Measurements from ENCODE around the gene MKI67.

DNA sequence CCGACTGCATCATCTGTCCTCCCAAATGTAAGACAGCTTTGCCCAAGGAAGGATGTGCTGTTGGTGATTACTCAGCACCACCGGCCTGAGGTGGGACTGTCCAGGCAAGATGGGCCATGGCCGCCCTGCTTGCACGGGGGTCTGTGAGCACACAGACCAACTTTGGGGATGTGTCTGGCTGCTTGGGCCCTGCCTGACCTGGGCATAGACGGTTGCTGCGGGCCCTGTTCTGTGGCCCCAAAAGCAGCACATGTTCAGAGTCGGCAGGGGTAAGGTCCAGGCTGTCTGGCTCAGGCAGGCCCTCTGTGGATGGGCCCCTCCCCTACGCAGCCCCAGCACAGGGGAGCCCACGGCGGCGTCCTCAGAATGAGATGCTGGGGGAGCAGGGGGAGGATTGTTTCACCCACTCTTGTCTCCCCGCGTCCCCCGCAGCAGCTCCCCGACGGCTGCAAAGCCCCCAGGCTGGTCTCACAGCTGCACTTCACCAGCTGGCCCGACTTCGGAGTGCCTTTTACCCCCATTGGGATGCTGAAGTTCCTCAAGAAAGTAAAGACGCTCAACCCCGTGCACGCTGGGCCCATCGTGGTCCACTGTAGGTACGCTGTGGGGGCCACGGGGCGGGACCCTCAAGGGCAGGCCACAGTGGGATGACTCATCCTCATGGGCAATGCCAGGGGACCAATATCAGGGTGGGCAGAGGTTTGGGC, 58.4 kb downstream of the MKI67 start:
- TF ChIP-seq POLR2AphosphoS5 (IDR thresholded peaks at IDR 0.05; ENCODE audit: low read length) (no peak), CBX3 (IDR thresholded peaks at IDR 0.05; ENCODE audit: borderline replicate concordance, low read depth) (no peak), NBN (IDR thresholded peaks at IDR 0.05) (no peak), SRF (IDR thresholded peaks at IDR 0.05; ENCODE audit: low read depth in 2 of 2, low read length in 2 of 2) (no peak), TAF1 (IDR thresholded peaks at IDR 0.05; ENCODE audit: borderline replicate concordance, low read depth, low read length) (no peak), DPF2 (IDR thresholded peaks at IDR 0.05) (no peak), POLR2A (IDR thresholded peaks at IDR 0.05; ENCODE audit: low read depth, low read length) (no peak), ZNF274 (IDR thresholded peaks at IDR 0.05; ENCODE audit: insufficient read depth, insufficient read length) (no peak), ETV6 (conservative IDR thresholded peaks at IDR 0.05 in 1 of 2, IDR thresholded peaks at IDR 0.05 in 1 of 2; ENCODE audit: borderline replicate concordance in 1 of 2, low read depth in 1 of 2) (no peak), ATF7 (IDR thresholded peaks at IDR 0.05; ENCODE audit: low read depth) (no peak)
- TF ChIP-seq, protein P1, sequence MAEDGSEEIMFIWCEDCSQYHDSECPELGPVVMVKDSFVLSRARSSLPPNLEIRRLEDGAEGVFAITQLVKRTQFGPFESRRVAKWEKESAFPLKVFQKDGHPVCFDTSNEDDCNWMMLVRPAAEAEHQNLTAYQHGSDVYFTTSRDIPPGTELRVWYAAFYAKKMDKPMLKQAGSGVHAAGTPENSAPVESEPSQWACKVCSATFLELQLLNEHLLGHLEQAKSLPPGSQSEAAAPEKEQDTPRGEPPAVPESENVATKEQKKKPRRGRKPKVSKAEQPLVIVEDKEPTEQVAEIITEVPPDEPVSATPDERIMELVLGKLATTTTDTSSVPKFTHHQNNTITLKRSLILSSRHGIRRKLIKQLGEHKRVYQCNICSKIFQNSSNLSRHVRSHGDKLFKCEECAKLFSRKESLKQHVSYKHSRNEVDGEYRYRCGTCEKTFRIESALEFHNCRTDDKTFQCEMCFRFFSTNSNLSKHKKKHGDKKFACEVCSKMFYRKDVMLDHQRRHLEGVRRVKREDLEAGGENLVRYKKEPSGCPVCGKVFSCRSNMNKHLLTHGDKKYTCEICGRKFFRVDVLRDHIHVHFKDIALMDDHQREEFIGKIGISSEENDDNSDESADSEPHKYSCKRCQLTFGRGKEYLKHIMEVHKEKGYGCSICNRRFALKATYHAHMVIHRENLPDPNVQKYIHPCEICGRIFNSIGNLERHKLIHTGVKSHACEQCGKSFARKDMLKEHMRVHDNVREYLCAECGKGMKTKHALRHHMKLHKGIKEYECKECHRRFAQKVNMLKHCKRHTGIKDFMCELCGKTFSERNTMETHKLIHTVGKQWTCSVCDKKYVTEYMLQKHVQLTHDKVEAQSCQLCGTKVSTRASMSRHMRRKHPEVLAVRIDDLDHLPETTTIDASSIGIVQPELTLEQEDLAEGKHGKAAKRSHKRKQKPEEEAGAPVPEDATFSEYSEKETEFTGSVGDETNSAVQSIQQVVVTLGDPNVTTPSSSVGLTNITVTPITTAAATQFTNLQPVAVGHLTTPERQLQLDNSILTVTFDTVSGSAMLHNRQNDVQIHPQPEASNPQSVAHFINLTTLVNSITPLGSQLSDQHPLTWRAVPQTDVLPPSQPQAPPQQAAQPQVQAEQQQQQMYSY (CRISPR knock-in tag; IDR thresholded peaks at IDR 0.05): no peak
- TF ChIP-seq, protein P2, sequence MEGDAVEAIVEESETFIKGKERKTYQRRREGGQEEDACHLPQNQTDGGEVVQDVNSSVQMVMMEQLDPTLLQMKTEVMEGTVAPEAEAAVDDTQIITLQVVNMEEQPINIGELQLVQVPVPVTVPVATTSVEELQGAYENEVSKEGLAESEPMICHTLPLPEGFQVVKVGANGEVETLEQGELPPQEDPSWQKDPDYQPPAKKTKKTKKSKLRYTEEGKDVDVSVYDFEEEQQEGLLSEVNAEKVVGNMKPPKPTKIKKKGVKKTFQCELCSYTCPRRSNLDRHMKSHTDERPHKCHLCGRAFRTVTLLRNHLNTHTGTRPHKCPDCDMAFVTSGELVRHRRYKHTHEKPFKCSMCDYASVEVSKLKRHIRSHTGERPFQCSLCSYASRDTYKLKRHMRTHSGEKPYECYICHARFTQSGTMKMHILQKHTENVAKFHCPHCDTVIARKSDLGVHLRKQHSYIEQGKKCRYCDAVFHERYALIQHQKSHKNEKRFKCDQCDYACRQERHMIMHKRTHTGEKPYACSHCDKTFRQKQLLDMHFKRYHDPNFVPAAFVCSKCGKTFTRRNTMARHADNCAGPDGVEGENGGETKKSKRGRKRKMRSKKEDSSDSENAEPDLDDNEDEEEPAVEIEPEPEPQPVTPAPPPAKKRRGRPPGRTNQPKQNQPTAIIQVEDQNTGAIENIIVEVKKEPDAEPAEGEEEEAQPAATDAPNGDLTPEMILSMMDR (IDR thresholded peaks at IDR 0.05 in 2 of 3, conservative IDR thresholded peaks at IDR 0.05 in 1 of 3; ENCODE audit: control insufficient read depth in 2 of 3, extremely low read depth in 1 of 3, insufficient read depth in 1 of 3, low read depth in 3 of 3, low read length in 3 of 3): no peak
